Activated T-helper 1 cell treated with anti-CD3 and anti-CD28 coated beads, Interleukin-12 subunit alpha, Interleukin-12 subunit beta, Interleukin-2, Interleukin-4 antibody, amounts not matched to agents 30 ng/mL and 10 ng/mL and 1 ng/mL, durations not matched to agents 14 hours and 24 hours and 36 hours (primary cell): Measurements from ENCODE around the gene PAQR9. TPM values are rescaled to one million over a fixed set of nuclear protein-coding genes. Genes with fewer than 3 reads are reported as not detected.

Experiments
- DNase-seq: peaks from one replicate; pipeline ENCODE4 v3.0.0; 2021; ENCODE audit warnings: low spot score
- H3K27ac Mint-ChIP-seq: one replicate; pipeline ENCODE4 v1.8.0; 2021; ENCODE audit warnings: mild to moderate bottlenecking, mixed read lengths
- H3K27me3 Mint-ChIP-seq: one replicate; pipeline ENCODE4 v1.8.0; 2022; ENCODE audit warnings: mild to moderate bottlenecking, moderate library complexity, mixed read lengths; ENCODE audit not compliant: insufficient read depth
- H3K36me3 Mint-ChIP-seq: one replicate; pipeline ENCODE4 v1.8.0; 2021; ENCODE audit warnings: low read depth, mixed read lengths
- H3K4me1 Mint-ChIP-seq: one replicate; pipeline ENCODE4 v1.8.0; 2021; ENCODE audit warnings: low read depth, mixed read lengths
- H3K4me3 Mint-ChIP-seq: one replicate; pipeline ENCODE4 v1.8.0; 2021; ENCODE audit warnings: mild to moderate bottlenecking, moderate library complexity, mixed read lengths
- H3K9me3 Mint-ChIP-seq: one replicate; pipeline ENCODE4 v1.8.0; 2021; ENCODE audit warnings: mixed read lengths
- intact Hi-C: fragments of 100-400 bp; cut with micrococcal nuclease; formaldehyde crosslinking; loops from one replicate; pipeline ENCODE4 v1.15.1; 2024
- total RNA-seq: library from RNA; stranded (reverse); gene quantifications from 2 replicates; pipeline ENCODE4 v1.2.3, GENCODE V29; 2022

PAQR9 gene, protein sequence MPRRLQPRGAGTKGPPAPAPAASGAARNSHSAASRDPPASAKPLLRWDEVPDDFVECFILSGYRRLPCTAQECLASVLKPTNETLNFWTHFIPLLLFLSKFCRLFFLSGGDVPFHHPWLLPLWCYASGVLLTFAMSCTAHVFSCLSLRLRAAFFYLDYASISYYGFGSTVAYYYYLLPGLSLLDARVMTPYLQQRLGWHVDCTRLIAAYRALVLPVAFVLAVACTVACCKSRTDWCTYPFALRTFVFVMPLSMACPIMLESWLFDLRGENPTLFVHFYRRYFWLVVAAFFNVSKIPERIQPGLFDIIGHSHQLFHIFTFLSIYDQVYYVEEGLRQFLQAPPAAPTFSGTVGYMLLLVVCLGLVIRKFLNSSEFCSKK
- total RNA-seq = not detected in 2 replicates

- no peak for DNase-seq
- no peaks in the 10 kb centered on the region for H3K9me3 Mint-ChIP-seq
- peak within 1 kb of the TSS; percentile 50 for H3K27ac Mint-ChIP-seq
- H3K36me3 Mint-ChIP-seq = no peaks in the 10 kb centered on the region
- H3K27me3 Mint-ChIP-seq = peaks cover 65% of the 10 kb centered on the region
- peaks cover 5% of the 10 kb centered on the region for H3K4me1 Mint-ChIP-seq
- intact Hi-C loops = no loop called here
- peak within 1 kb of the TSS; percentile 79 for H3K4me3 Mint-ChIP-seq
Measured at GRCh38 chr3:142963516-142964448, at the start of gene PAQR9. Gene PAQR9 (minus strand): TSS chr3:142963674. CDS start chr3:142963336, 338 bp downstream.

- H3K27me3 Mint-ChIP-seq = no peaks in the 10 kb centered on the region
- DNase-seq = no peak
- H3K4me1 Mint-ChIP-seq = peaks cover 67% of the 10 kb centered on the region
- peaks cover 19% of the 10 kb centered on the region for H3K36me3 Mint-ChIP-seq
- intact Hi-C loops = loop anchor here (1.0 to 2.0 kb wide), 2 partner anchors 10 to 49 kb away; partner anchors contain the start of gene U2SURP
- no peaks in the 10 kb centered on the region for H3K9me3 Mint-ChIP-seq
- H3K27ac Mint-ChIP-seq = peak overlapping the region; percentile 89
- H3K4me3 Mint-ChIP-seq = peak overlapping the region; percentile 59
Measured at GRCh38 chr3:143011705-143012104, 48.2 kb upstream of the PAQR9 start.

GRCh38 chr3:143010024-143010423 lies 46.5 kb upstream of the PAQR9 start:
- Mint-ChIP-seq H3K4me1 (peaks cover 82% of the 10 kb centered on the region), H3K4me3 (no peak overlapping the region), H3K27ac (peak overlapping the region; percentile 10), H3K9me3 (no peaks in the 10 kb centered on the region), H3K27me3 (no peaks in the 10 kb centered on the region), H3K36me3 (peaks cover 19% of the 10 kb centered on the region)
- intact Hi-C loops = loop anchor here (2.0 kb wide), 1 partner anchor 51 kb away; no protein-coding TSS in a partner anchor
- no peak for DNase-seq

GRCh38 chr3:143004823-143005222 lies 41.3 kb upstream of the PAQR9 start:
- Mint-ChIP-seq H3K4me1 (peaks cover 68% of the 10 kb centered on the region), H3K4me3 (peak overlapping the region; percentile 70), H3K27ac (no peak overlapping the region), H3K9me3 (no peaks in the 10 kb centered on the region), H3K27me3 (no peaks in the 10 kb centered on the region), H3K36me3 (peaks cover 10% of the 10 kb centered on the region)
- no peak for DNase-seq
- intact Hi-C loops = loop anchor here (5.0 to 10.0 kb wide), 6 partner anchors 498 to 1773 kb away; partner anchors contain the start of genes ATP1B3, GK5, PXYLP1 and RNF7

DNA sequence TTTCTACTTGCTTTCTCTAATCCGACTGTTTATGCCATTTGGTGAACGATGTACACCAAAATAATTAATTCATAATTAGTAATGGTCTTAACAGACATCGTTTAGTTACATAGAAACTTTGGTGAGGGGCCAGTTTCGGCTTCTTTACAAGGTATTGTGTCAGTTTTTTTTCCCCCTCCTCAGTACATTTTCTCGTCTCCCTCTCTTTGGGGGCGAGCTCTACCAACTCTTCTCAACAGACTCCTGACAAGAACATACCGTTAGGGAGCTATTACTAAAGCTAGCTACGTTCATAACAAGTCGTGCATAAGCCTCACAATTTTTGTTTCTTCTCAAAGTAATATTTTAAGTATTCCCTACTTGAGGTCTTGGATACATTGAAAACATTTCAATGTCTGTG lies 39.3 kb upstream of the PAQR9 start:
- H3K4me1 Mint-ChIP-seq = peaks cover 57% of the 10 kb centered on the region
- H3K4me3 Mint-ChIP-seq = peak overlapping the region; percentile 95
- H3K27ac Mint-ChIP-seq = peak overlapping the region; percentile 96
- H3K36me3 Mint-ChIP-seq = peaks cover 10% of the 10 kb centered on the region
- DNase-seq = no peak
- intact Hi-C loops = loop anchor here (2.0 to 10.0 kb wide), 7 partner anchors 58 to 1770 kb away; partner anchors contain the start of genes ATP1B3, GK5, PXYLP1 and RNF7
- H3K27me3 Mint-ChIP-seq = peaks cover 5% of the 10 kb centered on the region
- H3K9me3 Mint-ChIP-seq = no peaks in the 10 kb centered on the region

DNA sequence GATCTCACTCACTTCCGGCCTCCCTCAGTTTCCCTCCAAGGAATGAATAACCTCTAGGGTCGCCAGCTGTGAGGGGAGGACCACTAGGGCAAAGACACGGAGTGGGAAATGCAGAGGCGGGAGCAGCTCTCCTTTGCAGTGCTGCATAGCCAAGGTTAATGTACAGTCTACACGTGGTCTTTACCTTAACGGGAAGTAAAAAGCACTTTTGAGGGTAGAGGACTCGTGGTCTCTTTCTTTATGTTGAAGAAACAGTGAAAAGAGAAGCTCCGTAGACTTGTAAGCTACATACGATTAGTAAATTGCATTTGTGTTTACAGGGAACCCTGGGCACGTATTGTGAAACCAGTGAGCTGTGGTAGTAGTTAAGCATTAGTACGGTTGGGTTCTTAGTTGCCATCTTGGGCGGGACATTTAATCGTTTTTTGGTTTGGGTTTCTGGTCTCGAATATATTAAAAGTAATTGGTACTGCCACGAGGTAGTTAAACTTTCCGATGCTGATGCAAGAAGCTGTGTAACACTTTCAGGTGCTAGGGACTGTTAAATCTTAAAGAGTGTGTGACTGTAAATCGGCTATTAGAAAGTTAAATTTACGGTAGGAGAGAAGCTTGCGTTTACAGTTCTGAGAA lies 38.7 kb upstream of the PAQR9 start:
- H3K9me3 Mint-ChIP-seq = no peaks in the 10 kb centered on the region
- H3K4me3 Mint-ChIP-seq = peak overlapping the region; percentile 95
- H3K4me1 Mint-ChIP-seq = peaks cover 52% of the 10 kb centered on the region
- H3K27ac Mint-ChIP-seq = peak overlapping the region; percentile 96
- H3K27me3 Mint-ChIP-seq = peaks cover 5% of the 10 kb centered on the region
- no peak for DNase-seq
- peaks cover 8% of the 10 kb centered on the region for H3K36me3 Mint-ChIP-seq
- intact Hi-C loops = loop anchor here (2.0 to 10.0 kb wide), 7 partner anchors 59 to 1770 kb away; partner anchors contain the start of genes ATP1B3, GK5, PXYLP1 and RNF7

GRCh38 chr3:143001369-143002082 lies 38.1 kb upstream of the PAQR9 start, which contains the start of gene U2SURP:
Gene U2SURP (plus strand): TSS chr3:143001570. CDS start chr3:143001629, 59 bp downstream.
- Mint-ChIP-seq H3K4me3 (peak within 1 kb of the TSS; percentile 95), H3K27me3 (peaks cover 6% of the 10 kb centered on the region), H3K27ac (peak within 1 kb of the TSS; percentile 96), H3K36me3 (peaks cover 8% of the 10 kb centered on the region), H3K4me1 (peaks cover 45% of the 10 kb centered on the region), H3K9me3 (no peaks in the 10 kb centered on the region)
- intact Hi-C loops = loop anchor here (1.0 to 10.0 kb wide), 16 partner anchors 10 to 1769 kb away; partner anchors contain the start of genes ATP1B3, ATR, CHST2 and DIPK2A
- DNase-seq = peak; percentile 91

- Mint-ChIP-seq H3K36me3 (peaks cover 8% of the 10 kb centered on the region), H3K27ac (peak overlapping the region; percentile 96), H3K9me3 (no peaks in the 10 kb centered on the region), H3K27me3 (peaks cover 10% of the 10 kb centered on the region), H3K4me3 (peak overlapping the region; percentile 95), H3K4me1 (peaks cover 40% of the 10 kb centered on the region)
- DNase-seq = peak; percentile 59
- intact Hi-C loops = loop anchor here (1.0 to 10.0 kb wide), 15 partner anchors 10 to 1769 kb away; partner anchors contain the start of genes ATP1B3, ATR, CHST2 and DIPK2A
Measured at GRCh38 chr3:143001034-143001368, 37.5 kb upstream of the PAQR9 start.

GRCh38 chr3:143000528-143000927 lies 37.1 kb upstream of the PAQR9 start:
- Mint-ChIP-seq H3K36me3 (peaks cover 8% of the 10 kb centered on the region), H3K27me3 (peaks cover 10% of the 10 kb centered on the region), H3K27ac (peak overlapping the region; percentile 96), H3K4me1 (peaks cover 35% of the 10 kb centered on the region), H3K4me3 (peak overlapping the region; percentile 95), H3K9me3 (no peaks in the 10 kb centered on the region)
- no peak for DNase-seq
- intact Hi-C loops = loop anchor here (2.0 to 10.0 kb wide), 7 partner anchors 164 to 1768 kb away; partner anchors contain the start of genes ATP1B3, GK5, PXYLP1 and RNF7

DNA sequence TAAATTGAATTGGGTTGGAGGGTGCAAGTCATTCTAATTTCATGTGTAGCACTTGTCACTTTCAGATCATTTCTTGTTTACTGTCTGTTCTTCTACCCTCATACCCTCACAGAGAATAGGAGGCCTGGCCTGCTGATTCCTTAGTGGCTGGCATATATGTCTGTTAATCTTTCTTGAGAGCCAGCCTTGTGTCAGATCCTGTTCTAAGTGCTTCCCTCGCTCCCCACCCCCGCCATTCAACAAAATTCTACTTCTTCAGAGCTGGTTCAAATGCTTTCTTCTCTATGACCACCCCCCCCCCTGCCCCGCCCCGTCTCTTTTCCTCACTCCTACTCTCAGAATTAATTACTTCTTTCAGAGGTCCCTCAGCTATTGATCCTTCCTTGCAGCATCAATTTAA lies 36.4 kb upstream of the PAQR9 start:
- Mint-ChIP-seq H3K4me1 (peaks cover 29% of the 10 kb centered on the region), H3K9me3 (no peaks in the 10 kb centered on the region), H3K27ac (peak overlapping the region; percentile 96), H3K36me3 (peaks cover 8% of the 10 kb centered on the region), H3K4me3 (peak overlapping the region; percentile 95), H3K27me3 (peaks cover 10% of the 10 kb centered on the region)
- no peak for DNase-seq
- intact Hi-C loops = loop anchor here (2.0 to 10.0 kb wide), 7 partner anchors 165 to 1768 kb away; partner anchors contain the start of genes ATP1B3, GK5, PXYLP1 and RNF7

DNA sequence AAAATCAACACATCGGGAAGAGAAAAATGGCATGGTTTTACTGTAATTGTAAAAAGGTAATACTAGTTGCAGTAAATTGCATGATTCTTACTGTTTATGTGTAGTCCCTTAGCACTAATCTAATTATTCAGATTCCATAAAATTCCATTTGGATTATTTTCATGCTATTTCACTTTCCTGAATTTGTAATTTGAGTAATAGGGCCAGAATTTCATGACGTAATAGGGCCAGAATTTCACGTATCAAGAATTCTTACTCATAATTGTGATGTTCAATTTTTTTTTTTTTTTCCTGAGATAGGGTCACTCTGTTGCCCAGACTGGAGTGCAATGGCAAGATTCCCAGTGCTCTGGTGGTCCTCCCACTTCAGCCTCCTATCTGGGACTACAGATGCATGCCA lies 35.0 kb upstream of the PAQR9 start:
- Mint-ChIP-seq H3K27ac (no peak overlapping the region), H3K9me3 (no peaks in the 10 kb centered on the region), H3K4me1 (peaks cover 32% of the 10 kb centered on the region), H3K4me3 (no peak overlapping the region), H3K27me3 (peaks cover 14% of the 10 kb centered on the region), H3K36me3 (peaks cover 8% of the 10 kb centered on the region)
- intact Hi-C loops = no loop called here
- no peak for DNase-seq
